ENCODE results near the gene WDR74.
A peak's percentile ranks its signal among the peaks of the same experiment; 100 is the strongest.
"Not testable (repeated sequence)": the region's sequence is repeated elsewhere in the genome, so short reads cannot be mapped to it uniquely, and the experiment has no call there.

WDR74 gene

DNA sequence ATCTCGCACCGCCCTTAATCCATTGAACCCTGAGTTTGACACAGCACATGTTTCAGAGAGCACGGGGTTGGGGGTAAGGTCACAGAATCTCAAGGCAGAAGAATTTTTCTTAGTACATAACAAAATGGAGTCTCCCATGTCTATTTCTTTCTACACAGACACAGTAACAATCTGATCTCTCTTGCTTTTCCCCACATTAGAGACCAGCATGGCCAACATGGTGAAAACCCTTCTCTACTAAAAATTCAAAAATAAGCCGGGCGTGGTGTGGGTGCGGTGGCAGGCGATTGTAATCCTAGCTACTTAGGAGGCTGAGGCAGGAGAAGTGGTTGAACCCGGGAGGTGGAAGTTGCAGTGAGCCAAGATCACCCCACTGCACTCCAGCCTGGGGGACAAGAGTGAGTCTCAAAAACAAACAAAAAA is 19.9 kb upstream of the WDR74 start:
- not testable (repeated sequence) for DNase-seq

DNA sequence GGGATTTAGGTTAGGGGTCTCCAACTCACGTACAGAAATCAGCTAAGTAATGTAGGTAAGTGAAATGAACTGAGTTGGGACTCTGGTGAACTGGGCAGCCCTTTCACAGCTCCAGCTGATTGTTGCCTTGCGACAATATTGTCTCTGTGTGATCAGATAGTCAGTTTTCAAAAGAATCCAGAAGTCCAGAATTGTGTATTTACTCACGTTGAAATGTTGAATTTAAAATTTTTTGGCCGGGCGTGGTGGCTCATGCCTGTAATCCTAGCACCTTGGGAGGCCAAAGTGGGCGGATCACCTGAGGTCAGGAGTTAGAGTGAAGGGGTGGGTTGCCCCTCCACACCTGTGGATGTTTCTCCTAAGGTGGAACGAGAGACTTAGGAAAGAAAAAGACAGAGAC is 18.8 kb upstream of the WDR74 start:
- DNase-seq, result no peak

DNA sequence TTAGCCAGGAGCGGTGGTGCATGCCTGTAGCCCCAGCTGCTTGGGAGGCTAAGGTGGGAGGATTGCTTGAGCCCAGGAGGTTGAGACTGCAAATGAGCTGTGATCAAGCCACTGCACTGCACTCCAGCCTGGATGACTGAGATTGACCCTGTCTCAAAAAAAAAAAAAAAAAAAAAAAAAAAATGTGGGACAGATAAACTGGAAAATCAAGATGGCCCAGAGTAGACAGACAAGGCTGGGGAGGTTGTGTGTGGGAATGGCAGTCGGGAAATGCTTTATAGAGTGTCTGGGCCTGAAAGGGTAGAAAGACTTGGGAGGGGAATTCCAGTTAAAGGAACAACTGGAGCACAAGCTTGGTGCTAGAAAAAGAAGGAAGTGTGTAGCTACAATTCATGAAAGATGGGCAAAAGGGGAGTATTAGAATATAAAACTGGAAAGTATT is 18.2 kb upstream of the WDR74 start:
- no peak for DNase-seq

DNA sequence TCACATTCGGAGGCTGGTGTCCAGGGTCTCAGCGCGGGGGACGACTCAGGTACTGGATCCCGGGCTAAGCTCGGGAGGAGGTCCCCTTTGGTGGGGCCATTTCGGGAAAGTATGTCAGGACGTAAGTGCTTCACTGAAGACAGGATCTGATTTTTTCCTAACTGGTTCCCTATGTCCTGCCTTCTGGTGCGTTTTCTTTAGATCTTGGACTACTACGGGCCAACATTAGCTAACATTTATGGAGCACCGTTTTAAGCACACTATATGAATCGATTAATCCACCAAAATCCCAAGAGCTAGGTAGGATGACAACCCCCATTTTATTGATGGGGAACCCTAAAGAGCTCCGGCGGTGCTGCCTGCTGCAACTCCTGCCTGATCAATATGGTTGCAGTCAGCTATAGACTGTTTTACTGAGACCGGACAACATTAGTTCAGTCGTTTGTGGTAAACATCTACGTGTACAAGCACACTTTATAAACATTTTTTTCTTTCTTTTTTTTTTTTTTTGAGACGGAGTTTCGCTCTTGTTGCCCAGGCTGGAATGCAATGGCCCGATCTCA is 17.0 kb upstream of the WDR74 start:
- DNase-seq, result no peak

DNA sequence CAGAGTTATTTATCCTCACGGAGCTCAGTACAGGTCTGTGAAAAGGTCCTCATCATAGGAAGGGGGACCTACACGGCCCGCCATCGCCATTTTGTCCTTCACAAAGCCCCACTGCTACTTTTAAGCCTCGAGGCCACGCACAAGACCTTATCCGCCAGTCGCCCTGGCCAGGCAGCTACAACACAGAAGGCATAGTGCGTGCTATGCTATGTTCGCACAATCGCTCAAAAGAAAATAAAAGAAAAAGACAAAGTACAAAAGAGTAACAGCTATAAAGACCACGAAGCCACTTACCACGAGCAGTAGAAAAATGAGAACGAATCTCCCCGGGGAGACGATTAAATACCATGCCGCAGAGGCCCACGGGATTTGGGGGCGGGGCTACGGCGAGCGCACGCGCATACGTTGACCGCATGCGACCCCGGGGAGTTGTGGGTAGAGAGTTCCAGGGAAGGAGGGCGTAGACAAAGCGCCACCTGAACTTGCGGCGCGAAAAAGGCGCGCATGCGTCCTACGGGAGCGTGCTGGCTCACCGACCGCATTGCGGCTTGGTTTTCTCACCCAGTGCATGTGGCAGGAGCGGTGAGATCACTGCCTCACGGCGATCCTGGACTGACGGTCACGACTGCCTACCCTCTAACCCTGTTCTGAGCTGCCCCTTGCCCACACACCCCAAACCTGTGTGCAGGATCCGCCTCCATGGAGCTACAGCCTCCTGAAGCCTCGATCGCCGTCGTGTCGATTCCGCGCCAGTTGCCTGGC is 16.4 kb upstream of the WDR74 start:
- peak; percentile 98 for DNase-seq

DNA sequence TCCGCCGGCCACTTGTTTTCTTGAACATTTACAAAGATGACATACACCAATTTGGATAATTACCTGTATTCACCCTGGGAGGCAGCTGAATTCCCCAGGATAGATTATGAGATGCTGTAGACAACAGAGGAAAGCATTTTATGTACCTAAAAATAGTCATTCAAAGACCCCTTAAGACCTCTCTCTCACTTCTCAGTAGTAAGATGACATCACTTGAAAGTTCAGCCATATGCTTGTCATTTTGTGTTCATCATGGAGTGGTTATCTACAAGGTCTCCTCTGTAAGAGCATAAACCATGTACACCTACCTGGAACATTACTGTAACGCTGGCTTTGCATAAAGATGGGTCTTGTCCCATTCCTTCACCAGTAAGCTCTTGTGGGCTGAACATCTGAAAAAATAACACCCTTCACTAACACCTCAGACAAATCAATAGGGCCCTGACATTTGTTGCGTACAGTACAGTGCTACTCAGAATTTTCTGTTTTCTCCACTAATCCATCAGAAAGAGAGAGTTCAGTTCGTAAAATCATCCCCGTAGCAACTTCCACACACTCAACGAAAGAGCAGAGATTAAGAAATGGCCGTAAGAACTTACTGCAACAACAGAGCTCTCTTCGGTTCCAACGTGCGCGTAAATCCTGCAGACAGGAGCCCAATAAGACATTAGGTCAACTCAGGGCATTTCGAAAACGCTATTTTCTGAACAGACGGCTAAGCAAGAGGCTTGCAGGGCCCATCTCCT is 15.6 kb upstream of the WDR74 start:
- DNase-seq, result no peak

DNA sequence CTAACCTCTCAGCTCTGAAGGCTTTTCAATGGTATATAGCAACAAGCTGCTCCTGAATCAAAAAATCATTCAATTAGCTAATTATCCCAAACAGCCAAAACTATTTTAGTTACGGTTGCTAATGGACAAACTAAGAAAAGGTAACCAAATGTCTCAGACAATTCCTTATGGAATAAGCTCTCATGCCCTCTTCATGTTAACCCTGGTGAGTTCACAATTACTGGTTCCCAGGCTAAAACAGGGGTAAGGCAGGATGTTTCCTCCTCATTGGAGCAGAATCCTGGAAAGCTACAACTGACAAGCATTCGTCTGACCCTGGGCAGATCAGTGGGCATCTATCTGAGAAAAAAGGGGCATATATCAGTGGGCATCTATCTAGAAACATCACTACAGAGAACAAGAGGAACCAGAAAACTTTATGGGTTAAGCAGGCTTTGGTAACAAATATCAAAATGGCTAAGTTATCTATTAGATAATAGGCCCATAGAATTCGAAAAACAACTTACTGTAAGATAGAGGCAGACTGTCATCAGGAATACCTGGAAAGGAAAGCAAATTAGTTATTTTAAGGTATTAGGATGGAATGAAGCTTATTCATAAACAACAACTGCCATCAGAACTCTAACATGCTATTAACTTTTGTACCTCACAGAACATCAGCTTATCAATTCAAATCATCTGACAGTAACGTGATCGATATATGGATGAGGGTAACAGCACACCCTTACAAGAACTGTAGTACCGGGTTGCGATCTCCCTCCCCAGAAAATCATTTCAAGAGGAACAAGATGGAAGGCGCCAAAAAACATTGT is 14.8 kb upstream of the WDR74 start:
- DNase-seq, result no peak

DNA sequence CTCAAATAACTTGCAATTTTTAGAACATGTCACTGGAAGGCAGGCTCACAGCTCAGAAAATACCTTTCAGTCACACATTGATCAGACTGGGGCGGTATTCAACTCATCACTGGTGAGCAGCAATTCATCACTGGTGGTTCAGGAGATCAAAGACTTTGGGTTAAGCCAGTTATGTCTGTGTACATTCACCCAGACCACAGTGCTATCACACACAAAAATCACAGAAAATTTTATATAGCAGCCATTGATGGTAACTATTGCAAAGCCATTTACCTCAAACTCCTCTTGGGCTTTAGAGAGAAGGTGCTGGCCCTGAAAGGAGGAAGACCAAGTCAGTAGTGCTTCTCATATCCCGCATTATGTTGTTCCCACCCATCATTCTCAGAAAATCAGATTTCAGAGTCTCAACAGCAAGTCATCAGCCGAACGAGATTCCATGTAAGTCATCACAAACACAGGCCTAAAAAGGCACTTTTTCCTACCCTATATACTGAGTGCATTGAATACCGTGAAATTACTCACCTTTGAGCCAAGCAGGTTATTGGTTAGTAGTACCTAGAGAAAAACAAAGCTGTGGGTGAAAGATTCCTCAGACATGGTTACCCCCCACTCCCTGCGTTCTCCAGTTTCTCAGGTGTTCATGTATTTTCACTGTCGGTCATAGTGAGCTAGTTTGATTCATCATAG is 14.0 kb upstream of the WDR74 start:
- DNase-seq, result no peak

DNA sequence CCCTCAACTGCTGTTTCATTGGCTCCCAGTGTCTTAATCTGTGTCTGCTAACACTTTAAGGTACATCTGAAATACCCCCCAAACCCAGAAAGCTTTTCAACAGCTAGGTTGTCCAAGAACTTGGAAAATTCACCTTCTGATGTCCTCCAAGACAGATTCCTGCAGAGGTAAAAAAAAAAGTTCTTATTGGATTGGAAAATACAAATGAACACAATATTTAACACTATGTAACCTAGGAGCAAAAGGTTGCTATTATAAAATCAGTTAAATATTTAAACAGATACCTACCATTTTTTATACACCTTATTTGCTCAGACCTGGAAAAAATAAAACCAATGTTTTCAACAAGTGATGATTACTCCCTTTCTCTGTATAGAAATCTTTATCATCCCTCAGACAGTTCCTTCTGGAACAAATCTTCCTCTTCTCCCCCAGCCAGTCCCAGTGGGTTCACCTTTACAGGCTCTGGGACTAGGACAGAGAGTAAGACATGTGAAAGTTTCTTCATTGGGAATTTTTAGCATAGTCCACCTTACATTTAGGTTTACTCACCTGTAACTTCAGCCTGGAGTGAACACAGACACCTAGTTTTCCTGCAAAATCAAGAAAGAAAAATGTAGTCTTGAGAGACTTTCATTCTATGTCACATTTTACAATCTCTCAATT is 13.3 kb upstream of the WDR74 start:
- DNase-seq, result no peak

DNA sequence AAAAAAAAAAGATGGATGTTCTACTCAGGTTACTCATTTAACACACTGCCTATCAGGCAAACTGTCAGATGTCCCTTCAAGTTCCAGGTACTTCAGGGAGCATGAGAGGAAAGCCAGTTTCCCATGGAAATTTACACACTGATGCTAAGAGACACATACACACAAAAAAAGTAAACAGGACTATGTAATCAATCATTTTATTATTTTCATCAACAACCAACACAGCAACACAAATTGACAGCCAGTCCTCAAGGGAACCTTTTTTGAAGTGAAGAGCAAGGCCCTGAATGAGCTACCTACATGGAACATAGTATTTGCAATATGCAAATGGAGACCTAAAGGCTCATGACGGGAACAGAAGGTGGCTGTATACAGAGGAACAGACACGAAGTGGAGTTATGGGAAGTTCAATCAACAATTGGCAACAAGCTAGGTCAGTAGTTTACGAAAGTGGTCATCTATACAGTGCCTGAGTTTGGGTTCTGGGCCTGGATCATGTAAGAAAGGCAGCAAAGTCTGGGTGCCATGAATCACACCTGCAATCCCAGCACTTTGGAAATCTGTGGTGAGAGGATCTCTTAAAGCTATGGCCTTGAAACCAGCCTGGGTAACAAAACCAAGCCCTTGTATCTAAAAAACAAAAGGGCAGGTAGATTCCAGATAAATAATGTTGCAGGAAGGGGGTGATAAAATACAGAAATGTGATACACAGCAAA is 12.6 kb upstream of the WDR74 start:
- no peak for DNase-seq

DNA sequence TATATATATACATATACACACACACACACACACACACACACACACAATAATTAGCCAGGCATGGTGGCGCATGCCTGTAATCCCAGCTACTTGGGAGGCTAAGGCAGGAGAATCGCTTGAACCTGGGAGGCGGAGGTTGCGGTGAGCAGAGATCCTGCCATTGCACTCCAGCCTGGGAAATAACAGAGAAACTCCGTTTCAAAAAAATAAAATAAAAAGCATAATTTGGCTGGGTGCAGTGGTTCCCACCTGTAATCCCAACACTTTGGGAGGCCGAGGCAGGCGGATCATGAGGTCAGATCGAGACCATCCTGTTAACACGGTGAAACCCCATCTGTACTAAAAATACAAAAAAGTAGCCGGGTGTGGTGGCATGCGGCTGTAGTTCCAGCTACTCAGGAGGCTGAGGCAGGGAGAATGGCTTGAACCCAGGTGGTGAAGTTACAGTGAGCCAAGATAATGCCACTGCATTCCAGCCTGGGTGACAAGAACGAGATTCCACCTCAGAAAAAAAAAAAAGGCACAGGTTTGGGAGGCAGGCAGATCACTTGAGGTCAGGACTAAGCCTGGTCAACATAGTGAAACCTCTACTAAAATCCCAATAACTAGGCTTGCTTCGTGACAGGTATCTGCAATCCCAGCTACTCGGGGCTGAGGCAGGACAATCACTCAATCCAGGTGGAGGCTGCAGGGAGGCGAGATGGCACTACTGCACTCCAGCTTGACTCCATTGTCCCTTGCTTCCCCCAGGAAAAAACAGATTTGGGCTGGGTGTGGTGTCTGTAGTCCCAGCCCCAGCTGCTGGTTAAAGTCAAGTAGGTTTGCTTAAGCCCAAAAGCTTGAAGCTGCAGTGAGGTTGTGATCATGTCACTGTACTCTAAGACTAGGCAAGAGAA is 11.8 kb upstream of the WDR74 start:
- DNase-seq, result no peak

DNA sequence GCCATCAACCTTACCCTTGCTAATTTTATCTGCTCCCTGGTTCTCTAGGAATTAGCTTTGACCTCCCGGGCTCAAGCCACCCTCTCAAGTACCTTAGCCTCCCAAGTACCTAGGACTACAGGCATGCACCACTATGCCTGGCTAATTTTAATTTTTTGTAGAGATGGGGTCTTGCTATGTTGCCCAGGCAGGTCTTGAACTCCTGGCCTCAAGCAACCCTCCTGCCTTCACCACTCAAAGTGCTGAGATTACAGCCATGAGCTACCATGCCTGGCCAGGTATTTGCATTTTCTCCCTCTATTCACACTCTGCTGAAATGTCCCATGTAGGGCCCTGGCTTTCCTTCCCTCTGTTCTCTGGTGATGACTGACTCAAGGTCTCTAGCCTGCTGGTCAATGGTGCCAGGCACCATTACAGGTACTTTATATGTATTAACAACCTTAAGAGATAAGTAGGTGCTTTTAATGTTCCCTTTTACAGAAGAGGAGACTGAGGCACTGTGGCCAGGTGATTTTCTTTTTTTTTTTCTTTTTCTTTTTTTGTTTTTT is 8.5 kb upstream of the WDR74 start:
- no peak for DNase-seq

DNA sequence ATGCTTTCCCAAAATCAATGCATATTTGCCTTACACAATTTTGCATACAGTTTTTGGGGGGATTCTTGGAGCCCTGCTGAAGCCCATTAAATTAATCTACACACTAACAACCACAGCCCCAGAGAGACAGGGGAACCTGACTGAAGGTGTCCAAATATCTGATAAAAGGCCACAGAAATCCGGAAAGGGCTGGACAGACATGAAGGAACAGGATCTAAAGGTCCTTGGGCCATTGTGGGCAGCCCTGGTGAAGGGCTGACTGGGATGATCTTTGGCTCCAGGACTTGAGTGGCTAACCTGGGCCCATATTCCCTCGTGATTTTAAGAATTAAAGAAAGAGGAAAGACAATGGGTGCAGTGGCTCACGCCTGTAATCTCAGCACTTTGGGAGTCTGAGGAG is 6.8 kb upstream of the WDR74 start:
- no peak for DNase-seq

DNA sequence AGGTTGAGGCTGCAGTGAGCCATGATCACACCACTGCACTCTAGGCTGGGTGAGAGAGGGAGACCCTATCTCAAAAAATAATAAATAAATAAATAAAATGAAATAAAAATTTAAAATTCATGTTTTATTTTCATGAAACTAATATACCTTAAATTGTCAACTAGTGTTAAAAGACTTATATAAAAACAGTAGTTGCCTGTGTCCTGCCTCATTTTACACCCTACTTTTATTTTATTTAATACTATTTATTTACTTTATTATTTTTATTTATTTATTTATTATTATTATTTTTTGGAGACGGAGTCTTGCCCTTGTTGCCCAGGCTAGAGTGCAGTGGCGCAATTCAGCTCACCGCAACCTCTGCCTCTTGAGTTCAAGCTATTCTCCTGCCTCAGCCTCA is 4.8 kb upstream of the WDR74 start:
- DNase-seq, result no peak

DNA sequence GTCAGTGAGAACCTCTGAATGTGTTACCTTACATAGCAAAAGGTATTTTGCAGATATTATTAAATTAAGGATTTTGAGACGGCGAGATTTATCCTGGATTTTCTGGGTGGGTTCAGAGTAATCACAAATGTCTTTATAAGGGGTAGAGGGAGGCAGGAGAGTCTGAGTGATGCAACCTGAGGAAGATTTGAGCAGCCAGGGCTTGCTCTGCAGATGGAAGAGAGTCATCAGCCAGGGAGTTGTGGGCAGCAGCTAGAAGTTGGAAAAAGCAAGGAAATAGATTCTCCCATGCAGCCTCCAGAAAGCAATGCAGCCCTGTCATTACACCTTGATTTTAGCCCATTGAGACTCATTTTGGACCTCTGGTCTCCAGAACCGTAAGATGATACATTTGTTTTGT is 4.1 kb upstream of the WDR74 start:
- DNase-seq, result no peak

DNA sequence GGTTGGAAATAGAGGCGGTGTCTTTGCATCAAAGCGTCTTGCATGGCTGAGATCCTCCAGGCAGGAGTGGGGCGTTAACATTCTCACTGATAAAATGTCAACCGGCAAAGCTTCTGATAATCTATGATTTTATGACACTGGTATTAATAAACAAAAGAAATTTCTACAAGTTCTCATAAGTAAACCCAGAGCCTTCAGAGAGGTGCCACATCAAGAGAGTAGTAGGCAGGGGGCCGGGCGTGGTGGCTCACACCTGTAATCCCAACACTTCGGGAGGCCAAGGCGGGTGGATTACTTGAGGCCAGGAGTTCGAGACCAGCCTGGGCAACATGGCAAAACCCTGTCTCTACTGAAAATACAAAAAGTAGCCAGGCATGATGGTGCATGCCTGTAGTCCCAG is 3.5 kb upstream of the WDR74 start:
- not testable (repeated sequence) for DNase-seq

DNA sequence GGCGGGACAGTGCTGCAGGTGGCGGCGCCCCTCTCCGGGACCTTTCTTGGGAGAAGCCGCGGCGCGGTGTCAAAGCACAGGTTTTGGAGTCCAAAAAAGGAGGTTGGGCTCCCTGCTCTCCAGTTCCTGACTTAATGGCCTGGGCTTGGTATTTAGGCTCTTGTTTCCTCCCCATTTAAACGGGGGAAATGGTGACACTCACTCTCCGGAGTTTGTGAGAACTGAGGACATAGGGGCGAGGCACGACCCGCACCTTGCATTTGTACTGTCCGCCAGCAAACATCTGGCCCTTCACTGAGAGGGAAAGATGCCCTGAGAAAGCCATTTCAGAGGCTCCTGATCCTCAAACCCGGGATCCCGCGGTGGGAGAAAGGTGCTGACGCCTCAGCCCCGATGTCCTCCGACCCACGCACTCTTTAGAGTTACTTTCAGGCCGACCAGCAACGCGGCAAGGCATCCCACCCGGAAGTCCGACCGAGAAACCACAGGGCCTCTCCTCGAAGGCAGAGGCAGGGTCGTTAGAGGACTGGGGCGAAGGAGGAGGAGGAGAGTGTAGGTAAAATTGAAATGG is 2.9 kb upstream of the WDR74 start:
- no peak for DNase-seq

DNA sequence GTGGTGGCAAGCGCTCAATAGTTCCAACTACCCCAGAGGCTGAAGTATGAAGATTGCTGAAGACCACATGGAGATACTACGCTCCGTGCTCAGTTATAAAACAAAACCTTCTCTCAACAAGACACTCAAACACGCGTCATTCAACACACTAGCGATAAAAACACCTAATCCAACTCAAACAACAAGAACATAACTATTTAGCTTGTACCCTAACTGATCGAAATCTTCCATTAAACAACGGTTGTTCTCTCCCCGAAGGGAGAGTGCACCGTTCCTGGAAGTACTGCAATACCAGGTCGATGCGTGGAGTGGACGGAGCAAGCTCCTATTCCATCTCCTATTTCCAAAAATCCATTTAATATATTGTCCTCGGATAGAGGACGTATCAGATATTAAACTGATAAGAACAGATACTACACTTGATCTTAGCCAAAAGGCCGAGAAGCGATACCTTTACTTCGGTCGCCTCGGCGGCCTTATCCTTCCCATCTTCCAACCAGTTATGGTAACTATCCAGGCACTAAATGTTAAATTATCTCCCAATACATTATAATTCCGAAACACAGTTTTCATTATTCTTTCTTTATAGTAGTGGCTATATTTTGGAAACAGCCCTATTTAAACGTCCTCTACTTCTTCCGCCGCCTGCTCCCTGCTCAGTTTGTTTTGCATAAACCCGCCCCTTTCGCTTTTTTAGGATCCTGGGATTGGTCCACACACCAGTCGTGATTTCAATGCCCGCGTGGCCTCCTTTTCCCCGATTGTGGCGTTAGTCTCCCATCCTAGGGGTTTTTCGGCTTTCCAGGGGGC is 2.2 kb upstream of the WDR74 start:
- DNase-seq, result peak; percentile 97

Data from KG1 (cell line).